A673 (cell line): ENCODE measurements around the gene C5orf15.

Experiments
- CTCF ChIP-seq: fragments of 300-800, 200-600 bp; sonication (generic); conservative IDR thresholded peaks from 2 replicates; pipeline ENCODE4 v1.5.1; 2017; ENCODE audit warnings: low read depth, mild to moderate bottlenecking, antibody characterized with exemption, low read length, moderate library complexity, mixed read lengths
- EZH2 ChIP-seq: fragments of 200-600 bp; sonication (generic); IDR thresholded peaks from 2 replicates; pipeline ENCODE4 v1.6.1; 2017; ENCODE audit warnings: borderline replicate concordance, low read depth, mild to moderate bottlenecking, mixed read lengths, antibody characterized with exemption, low read length; ENCODE audit not compliant: poor library complexity, severe bottlenecking

DNA sequence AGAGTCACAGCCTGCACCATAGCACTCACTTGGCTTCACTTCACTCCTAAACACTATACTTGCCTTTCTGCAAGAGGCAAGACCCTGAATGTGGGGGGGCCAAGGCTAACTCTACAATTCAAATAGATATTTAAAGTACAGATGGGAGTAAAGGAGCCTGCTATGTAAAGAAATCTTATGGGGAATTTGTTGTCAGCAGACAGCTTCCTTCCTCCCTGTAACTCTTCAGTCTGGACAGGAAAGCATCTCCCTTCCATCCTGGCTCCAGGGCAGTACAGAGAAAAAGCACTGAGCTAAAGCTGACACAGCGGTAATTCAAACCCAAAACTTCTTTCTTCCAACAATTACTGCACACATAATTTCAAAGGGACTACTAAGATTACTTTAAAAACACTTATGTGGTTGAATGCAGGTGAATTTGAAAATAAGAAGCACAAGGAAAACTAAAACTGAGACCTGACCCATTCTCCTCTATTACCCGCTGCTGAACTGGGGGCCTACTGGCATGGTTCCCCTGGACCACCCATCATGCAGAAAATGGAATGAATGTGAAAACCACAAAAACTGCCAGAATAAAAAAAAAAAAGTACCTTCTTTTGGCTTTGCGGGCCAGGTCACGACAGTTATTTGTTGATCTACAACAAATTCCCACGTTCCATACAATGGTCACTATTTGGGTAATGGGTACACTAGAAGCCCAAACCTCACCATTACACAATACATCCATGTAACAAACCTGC is 22.9 kb upstream of the C5orf15 start:
- TF ChIP-seq CTCF (no peak), EZH2 (no peak)
